SW 1271 (cell line): ENCODE measurements around the gene CCL15.
"Not testable (repeated sequence)": the region's sequence is repeated elsewhere in the genome, so short reads cannot be mapped to it uniquely, and the experiment has no call there.

Experiments
- DNase-seq, 2 experiments: peaks; one replicate each; lab custom pipeline; 2025; lab: John Stamatoyannopoulos, UW

Gene CCL15

GRCh38 chr17:36001110-36001771 is at the start of gene CCL15:
Gene CCL15, minus strand, starts transcription at chr17:36001553. Its CDS starts 61 bp downstream, at chr17:36001492.
- DNase-seq = no peak

- no peak for DNase-seq
Measured at GRCh38 chr17:36049643-36050042, 48.3 kb upstream of the CCL15 start.

GRCh38 chr17:36048066-36048465 is 46.7 kb upstream of the CCL15 start:
- no peak for DNase-seq

- DNase-seq = no peak
Measured at GRCh38 chr17:36036235-36036634, 34.9 kb upstream of the CCL15 start.

GRCh38 chr17:36034127-36034526 is 32.8 kb upstream of the CCL15 start:
- no peak for DNase-seq

- DNase-seq = no peak
Measured at GRCh38 chr17:36030956-36031355, 29.6 kb upstream of the CCL15 start.

- DNase-seq = no peak
Measured at GRCh38 chr17:36027761-36028160, 26.4 kb upstream of the CCL15 start.

GRCh38 chr17:36024106-36024869 is 22.9 kb upstream of the CCL15 start:
- DNase-seq = no peak

GRCh38 chr17:36019423-36019822 is 18.1 kb upstream of the CCL15 start:
- DNase-seq = no peak

- no peak for DNase-seq
Measured at GRCh38 chr17:36017799-36018198, 16.4 kb upstream of the CCL15 start, which contains the start of gene CCL23. Gene CCL23, minus strand, starts transcription at chr17:36017972. Its CDS starts 75 bp downstream, at chr17:36017897.

- DNase-seq = no peak
Measured at GRCh38 chr17:36016555-36016954, 15.2 kb upstream of the CCL15 start.

- DNase-seq = not testable (repeated sequence)
Measured at GRCh38 chr17:36015895-36016294, 14.5 kb upstream of the CCL15 start.

- DNase-seq = no peak
Measured at GRCh38 chr17:36014946-36015345, 13.6 kb upstream of the CCL15 start.

GRCh38 chr17:36011201-36011600 is 9.8 kb upstream of the CCL15 start:
- DNase-seq = no peak

- no peak for DNase-seq
Measured at GRCh38 chr17:36008998-36009665, 7.8 kb upstream of the CCL15 start.

- no peak for DNase-seq
Measured at GRCh38 chr17:36004594-36005108, 3.3 kb upstream of the CCL15 start.

- no peak for DNase-seq
Measured at GRCh38 chr17:36002631-36003030, 1.3 kb upstream of the CCL15 start.

GRCh38 chr17:36001862-36002603 is 680 bp upstream of the CCL15 start:
- no peak for DNase-seq

GRCh38 chr17:36000732-36001109 is 632 bp downstream of the CCL15 start:
- no peak for DNase-seq

GRCh38 chr17:35998756-35999155 is 2.6 kb downstream of the CCL15 start:
- no peak for DNase-seq

GRCh38 chr17:35998018-35998545 is 3.3 kb downstream of the CCL15 start:
- no peak for DNase-seq

- DNase-seq = not testable (repeated sequence)
Measured at GRCh38 chr17:35995346-35995745, 6.0 kb downstream of the CCL15 start.
